EL (cell line): ENCODE data around the gene SIRT7.

Experiments used
- DNase-seq: peaks from one replicate; pipeline ENCODE4 v3.0.0-alpha.2; 2016

SIRT7 gene

DNA sequence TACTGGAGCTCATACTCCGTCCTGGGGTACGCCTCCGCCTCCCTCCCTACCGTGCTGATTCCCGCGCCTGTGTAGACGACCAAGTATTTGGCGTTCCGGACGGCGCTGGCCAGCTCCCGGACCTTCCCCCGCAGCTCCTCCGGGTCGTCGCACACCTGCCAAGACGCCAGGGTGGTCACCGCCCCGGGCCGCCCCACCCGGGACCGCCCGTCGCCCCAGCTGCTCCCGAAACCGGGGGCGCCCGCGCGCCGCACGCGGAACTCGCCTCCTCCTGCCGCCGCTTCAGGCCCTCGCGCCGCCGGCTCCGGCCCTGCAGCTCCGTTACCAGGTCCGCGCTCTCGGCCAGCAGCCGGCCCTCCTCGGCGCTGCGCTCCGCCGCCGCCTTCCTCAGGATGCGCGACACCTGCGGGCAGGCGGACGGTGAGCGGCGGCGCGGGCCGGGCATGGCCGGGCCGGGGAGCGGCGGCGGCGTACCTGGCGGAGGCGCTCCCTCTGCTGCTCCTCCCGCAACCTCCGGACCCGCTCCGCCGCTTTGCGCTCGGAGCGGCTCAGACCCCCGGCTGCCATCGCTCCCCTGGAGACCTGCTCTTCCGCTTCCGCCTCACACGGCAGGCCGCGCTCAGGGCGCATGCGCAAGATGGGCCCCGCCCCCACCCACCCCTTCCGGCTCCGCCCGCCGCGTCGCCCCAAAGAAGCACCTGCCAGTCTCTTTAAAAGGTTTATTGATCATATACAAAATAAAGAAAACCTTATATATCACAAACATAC, at the start of gene SIRT7:
Gene SIRT7, minus strand, starts transcription at position 612 of the 768 bp plus-strand sequence. Its CDS starts 45 bp downstream, at position 567.
- peak; percentile 74 for DNase-seq

DNA sequence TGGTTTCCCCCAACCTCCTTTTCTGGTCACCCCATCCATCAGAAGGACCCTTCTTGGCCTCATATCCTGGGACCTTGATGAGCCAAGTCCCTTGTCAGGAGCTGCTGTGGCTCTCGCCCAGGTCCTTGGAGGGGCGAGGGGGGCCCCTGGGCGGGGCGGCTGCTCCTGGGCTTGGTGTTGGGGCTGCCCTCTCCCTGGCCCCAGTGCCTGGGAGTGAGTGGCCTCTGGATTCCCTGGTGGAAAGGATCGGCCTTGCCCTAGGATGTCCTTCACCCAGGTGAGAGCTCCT, 49.2 kb upstream of the SIRT7 start:
- no peak for DNase-seq

DNA sequence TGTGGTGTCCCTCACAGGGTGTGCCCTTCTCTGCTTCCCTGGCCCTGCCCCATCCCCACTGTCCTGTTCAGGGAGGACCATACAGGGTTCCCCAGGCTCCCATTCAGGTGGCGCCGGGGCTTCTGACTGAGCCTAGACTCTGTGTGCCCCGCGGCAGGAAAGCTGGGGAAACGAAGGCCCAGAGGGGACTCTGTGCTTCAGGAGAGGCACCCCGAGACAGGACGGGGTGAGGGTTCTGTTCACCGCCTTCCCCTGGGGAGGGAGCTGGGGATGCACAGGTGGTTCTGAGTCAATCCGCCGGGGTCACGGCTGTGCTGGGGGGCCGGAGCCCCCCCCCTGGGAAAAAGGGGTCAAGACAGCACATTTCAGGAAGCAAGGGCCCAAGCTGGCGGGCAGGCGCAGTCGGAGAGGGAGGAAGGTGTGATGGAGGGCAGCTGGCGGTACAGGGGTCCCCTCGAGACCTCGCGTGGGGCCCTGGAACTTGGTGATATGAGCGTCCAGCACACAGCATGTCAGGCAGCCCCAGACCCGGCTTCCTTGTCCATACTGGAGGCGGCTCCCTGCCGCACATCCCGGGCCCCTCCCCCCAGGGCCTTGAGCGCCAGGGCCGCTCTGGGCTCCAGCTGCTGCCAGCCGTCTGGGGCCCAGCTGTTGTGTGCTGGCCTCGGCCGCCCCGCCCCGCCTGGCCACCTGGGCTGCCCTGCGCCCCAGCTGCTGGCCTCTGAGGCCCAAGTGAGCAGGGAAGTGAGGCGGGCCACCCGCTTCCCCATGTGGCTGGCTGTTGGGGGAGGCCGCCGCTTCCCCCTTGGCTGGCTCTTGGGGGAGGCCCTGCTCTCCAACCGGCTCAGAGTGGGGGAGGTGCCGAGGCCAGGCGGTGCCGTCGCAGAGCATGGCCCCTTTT, 48.6 kb upstream of the SIRT7 start:
- no peak for DNase-seq

- no peak for DNase-seq
Observed at GRCh38 chr17:81964081-81964849, 46.3 kb upstream of the SIRT7 start.

- no peak for DNase-seq
Observed at GRCh38 chr17:81962499-81963441, 44.8 kb upstream of the SIRT7 start.

GRCh38 chr17:81961521-81962498, 43.8 kb upstream of the SIRT7 start:
- DNase-seq, result no peak

DNA sequence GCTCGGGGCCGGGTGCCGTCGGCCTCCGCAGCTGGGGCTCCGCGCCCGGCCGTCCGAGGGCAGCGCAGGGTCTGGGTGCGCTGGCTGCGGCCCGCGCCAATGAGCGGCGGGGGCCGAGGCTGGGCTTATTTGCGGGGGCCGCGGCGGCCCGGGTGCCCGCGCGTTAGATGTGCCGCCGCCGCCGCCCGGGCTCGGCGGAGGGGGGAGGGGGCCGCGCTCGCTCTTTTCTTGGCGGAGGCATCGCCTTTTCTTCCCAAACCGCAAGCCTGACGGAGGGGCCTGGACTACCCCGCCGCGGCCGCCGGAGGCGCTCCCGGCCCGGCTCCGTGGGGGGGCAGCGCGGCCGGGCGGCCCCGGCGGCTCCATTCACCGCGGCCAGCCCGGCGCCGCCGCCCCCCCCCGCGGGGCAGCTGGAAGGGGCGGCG, 43.1 kb upstream of the SIRT7 start, which contains the start of gene NOTUM:
Gene NOTUM, minus strand, starts transcription at position 101 of the 425 bp plus-strand sequence. CDS start 278 bp downstream, outside the sequence.
- DNase-seq, result peak; percentile 42

DNA sequence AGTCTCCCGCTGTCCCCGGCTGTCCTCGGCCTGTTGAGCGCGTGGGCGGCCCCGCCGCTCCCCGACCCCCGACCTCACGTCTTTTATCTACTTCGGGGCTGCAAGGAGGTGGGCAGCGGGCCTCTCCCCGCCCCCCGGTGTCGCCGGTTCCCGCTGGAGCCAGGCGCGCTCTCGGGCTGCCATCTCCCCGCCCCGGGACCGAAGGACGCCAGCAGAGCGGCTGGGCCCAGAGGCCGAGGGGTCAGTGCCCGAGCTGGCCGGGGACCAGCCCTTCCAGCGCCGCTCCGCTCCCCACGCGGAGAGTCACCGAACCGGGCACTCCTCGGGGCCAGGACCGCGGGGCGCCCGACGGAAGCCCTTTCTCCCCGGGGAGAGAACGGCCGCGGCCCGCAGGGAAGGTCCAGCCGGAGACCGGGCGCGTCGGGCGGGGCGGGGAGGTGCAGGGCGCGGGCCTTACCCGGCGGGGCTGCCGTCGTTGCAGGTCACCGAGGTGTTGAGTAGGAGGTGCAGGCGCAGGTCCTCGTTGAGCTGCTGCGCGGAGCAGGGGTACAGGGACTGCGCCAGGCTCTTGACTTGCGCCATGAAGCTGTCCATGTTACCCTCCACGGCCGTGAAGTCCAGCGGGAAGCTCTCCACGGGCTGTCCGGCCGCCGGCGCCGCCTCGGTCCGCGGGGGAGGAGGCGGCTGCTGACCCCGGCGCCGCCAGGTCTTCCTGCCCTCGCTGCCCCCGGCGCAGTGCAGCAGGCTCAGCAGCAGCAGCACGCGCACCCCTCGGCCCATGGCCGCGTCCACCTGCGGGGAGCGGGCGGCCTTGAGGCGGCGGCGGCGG, 42.4 kb upstream of the SIRT7 start:
- DNase-seq, result no peak

DNA sequence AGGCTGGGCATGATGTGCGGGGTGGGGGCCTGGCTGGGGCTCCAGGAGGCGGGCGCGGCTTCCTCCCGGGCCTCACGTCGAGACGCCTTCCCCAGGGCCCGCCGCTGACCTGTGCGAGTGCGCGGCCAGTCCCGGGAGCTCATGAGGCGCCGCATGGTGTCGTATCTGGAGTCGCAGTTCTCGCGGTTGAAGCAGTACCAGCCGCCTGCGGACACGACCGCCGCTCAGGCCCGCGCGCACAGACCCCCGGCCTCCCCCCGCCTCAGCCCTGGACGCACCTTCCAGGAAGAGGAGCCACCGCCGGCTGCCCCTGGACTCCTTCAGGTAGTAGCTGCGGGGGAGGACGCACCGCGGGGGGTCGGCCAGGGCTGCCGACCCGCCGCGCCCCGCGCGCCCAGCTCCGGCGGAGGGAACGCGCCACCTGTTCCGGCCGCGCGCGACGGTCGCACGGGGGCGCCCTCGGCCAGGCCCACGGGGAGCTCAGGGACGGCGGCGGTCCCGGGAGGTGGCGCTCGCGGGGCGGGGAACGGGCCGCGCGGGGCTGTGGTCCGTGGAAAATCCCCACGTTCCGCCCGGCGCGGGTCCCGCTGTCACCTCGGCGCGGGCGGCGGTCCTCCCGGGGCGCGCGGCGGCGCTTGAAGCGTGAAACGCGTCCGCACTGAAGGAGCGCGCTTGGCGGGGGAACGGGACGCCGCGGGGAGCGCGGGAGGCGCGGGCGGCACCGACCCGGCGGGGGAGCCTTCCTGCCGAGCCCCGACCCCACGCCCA, 41.6 kb upstream of the SIRT7 start:
- peak; percentile 55 for DNase-seq

GRCh38 chr17:81958633-81959342, 40.8 kb upstream of the SIRT7 start:
- DNase-seq, result no peak

DNA sequence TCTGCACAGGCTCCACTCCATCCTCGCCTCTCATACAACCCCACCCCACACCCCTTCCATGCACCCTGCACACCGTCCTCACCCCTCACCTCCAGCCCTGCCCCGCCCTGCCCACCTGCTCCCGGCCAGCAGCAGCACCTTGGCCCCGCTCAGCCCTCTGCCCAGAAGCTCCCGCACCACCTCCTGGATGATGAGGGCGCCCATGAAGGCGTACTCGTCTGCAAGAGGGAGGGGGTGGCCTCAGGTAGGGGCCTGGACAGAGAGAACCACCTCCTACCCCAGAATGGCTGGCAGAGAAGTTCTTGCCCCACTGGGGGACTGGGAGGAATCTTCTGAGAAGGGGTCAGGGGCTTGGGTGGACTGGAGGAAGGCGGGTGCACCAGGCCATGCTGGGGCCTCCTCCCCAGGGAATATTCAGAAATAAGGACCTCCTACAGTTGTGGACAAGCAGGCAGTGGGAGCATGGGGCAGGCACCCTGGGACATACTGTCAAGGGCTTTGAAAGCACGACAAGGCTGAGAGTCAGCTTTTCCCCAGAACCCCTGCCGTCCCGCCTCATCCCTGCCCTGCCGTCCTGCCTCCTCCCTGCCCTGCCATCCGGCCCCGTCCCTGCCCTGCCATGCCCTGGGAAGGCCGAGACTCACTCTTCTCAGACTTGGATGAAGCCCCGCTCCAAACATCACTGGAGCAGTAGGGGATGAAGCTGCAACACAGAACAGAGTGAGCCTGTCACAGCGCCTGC, 39.9 kb upstream of the SIRT7 start:
- no peak for DNase-seq

DNA sequence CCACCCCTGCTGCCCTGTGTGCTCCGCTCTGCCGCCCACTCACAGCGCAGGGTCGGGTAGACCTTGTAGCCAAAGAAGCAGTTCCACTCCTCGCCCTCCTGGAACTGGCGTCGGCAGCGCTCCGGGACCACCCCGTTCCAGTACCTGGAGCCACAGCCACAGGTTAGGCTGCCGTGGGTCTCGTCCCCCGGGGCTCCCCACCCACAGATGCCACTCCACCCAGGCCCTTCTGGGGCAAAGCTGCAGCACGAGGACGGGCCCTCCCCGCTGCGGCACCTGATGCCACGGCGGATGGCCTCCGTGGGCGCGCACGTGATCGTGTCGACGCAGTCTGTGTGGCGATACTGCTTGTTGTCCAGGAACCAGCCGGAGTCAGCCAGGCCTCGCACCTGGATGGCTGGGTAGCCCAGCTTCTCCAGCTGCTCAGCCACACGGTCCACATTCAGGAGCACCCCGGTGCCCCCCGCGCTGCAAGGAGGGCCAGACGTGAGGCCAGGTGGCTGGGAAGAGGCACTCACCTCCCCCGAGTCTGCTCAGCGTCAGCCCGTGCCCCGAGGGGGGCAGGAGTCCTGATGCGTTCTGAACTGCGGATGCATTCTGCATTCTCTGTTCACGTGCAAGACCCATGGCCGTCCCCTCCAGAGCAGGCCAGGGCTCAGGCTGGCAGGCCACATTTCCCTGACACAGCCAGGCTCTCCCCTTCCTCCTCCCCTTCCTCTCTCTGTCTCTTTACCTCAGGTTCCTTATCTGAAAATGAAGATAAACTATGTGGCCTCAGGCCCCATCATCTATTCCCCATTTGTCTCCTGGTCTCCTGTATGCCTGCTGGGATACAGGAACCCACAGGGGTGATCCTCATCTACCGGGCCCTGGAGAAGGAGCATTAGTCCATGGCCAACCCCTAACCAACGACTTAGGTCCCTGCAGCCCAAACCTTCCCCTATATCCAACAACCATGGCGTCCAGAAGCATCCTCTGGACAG, 38.9 kb upstream of the SIRT7 start:
- DNase-seq, result no peak

GRCh38 chr17:81955756-81956544, 38.0 kb upstream of the SIRT7 start:
- no peak for DNase-seq

DNA sequence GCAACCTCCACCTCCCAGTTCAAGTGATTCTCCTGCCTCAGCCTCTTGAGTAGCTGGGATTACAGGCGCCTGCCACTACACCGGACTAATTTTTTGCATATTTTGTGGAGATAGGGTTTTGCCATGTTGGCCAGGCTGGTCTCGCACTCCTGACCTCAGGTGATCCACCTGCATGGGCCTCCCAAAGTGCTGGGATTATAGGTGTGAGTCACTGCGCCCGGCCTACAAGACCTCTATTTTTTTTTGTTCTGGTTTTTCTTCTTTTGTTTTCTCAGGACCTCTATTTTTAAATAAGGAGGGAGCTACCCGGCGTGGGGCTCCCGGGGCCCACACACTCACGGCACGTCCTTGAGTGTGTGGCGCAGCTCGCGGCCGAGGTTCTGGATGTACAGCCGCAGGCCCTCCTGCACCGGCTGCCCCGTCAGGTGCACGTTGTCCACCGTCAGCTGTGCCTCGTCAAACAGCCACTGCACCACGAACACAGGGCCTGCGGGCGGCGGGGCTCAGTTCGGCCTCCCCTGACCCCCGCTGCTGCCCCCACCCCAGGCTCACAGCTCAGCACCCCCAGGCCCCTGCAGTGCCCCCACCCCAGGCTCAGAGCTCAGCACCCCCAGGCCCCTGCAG, 37.2 kb upstream of the SIRT7 start:
- no peak for DNase-seq
